ENCODE data around the gene ELOVL3.
A peak's percentile ranks its signal among the peaks of the same experiment; 100 is the strongest.
"Not testable (repeated sequence)": the region's sequence is repeated elsewhere in the genome, so short reads cannot be mapped to it uniquely, and the experiment has no call there.

The ELOVL3 gene

DNA sequence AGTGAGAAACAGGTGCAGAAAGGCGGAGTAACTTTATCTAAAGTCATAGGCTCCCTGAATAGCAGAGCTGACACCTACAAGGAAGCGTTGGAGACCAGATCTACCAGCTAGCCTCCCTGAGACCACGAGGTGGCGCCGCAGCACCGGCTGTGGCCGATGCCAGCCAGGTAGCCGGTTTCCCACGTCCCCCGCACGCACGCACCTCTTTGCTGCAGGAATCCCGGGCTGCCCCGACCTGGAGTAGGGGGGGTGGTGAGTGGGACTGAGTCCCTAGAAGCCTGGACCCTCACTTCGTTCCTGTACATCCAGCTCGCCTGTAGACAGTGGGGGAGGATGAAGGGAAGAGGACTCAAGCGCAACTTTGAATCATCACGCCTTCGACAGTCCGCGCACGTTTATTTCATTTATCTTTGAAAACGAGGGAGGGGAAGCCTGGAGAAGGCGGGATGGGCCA, 3.7 kb downstream of the ELOVL3 start:
- peak; percentile 49 for DNase-seq

DNA sequence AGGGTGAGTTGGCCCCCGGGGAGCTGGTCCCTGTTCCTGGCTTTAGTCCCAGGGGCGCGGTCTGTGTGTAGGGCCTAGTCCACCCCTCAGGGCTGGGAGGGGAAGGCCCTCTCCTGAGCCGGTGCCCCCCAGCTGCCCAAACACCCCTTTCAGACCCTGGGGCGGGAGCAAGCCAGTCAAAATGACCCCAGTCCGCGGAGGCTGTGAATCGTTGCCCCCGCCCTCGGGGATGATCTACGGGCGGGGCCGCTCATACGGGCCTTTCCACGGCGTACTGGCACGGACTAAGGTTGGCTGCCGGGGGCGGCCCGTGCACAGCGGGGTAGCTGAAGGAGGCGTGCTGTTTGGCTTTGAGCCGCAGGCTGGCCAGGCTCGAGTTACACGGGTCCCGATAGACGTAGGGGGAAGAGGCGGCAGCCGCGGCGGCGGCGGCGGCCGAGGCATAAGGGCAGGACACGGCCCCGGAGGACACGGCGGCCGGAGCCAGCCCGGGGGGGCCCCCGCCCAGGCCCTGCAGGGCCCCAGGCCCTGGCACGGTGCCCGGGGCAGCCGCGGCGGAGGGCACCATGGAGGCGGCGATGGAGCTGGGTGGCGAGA, 4.3 kb downstream of the ELOVL3 start:
- peak; percentile 31 for DNase-seq

DNA sequence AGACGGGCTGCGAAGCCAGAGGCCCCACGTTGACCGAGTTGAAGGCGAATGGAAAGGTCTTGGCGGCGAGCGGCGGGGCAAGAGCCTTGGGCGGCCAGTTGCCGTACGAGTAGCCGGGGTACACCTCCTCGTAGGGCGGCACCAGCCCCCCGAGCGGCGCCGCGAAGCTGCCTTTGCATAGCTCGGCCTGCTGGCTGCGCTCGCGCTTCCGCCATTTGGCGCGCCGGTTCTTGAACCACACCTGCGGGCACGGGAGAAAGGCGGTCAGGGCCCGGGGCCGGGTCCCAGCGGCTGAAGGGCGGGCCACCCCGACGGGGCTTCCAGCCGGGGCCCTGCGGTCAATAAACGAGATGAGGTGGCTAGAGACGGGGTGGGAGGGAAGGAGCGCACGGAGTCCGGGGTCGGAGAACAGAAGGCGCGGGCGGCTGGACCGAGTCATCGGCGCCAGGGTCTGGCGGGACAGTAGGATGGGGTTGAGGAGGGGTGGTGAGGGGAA, 4.8 kb downstream of the ELOVL3 start:
- no peak for DNase-seq

DNA sequence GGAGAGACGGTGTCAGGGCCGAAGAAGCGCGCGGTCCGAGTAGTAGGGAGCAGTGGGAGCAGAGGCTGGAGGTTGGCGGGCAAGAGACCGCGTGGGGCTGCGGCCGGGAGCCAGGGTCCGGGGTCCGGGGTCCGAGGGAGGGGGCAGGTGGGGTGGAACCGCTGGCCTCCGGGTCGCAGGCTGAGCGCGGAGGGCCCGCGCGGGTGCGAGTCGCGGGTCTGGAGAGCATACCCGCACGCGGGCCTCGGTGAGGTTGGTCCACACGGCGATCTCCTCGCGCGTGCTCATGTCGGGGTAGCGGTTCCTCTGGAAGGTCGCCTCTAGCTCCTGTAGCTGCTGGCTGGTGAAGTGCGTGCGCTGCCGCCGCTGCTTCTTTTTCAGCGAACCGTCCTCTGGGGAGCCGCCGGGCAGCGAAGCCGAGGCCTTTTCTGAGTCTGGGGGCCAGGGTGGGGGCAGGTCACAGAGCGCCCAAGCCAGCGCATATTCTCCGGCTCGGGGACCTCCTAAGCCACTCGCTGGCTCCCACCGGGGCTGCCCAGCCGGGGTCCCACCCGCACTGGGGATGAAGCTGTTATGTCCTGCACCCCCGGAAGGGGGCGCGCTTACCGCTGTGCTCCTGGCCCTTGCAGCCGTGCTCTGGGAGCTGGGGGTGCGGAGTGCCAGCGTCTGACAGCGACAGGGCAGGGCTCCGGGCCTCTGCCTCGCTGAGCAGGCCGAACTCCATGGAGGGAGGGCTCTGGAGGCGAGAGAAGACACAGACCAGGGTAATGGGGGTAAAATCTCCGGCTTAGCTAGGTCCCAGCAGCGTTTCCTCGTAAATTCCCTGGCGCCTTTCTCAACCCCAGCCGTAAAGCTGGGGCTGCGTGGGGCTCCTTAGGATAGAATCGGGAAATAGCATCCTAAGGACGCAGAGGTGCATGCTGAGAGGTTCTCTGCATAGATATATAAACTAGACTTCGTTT, 5.5 kb downstream of the ELOVL3 start:
- no peak for DNase-seq

DNA sequence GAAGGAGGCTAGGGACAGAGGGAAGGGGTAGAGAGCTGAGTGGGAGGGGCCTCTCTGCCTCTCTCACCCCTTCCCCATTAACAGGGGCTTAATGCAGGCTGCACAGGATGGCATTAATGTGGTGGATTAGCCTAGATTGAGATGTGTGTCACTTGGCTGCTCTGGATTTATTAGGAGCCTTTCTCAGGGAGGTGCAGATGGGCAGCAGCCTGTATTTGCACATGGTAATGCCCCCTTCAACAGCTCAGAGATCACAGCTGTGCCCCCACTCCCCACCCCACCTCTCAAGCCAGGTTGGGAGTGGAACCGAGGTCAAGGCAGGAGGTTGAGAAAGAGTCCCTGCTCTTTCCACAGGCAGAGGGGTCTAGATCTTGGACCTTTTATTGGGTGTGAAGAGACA, 7.9 kb downstream of the ELOVL3 start:
- DNase-seq = no peak

DNA sequence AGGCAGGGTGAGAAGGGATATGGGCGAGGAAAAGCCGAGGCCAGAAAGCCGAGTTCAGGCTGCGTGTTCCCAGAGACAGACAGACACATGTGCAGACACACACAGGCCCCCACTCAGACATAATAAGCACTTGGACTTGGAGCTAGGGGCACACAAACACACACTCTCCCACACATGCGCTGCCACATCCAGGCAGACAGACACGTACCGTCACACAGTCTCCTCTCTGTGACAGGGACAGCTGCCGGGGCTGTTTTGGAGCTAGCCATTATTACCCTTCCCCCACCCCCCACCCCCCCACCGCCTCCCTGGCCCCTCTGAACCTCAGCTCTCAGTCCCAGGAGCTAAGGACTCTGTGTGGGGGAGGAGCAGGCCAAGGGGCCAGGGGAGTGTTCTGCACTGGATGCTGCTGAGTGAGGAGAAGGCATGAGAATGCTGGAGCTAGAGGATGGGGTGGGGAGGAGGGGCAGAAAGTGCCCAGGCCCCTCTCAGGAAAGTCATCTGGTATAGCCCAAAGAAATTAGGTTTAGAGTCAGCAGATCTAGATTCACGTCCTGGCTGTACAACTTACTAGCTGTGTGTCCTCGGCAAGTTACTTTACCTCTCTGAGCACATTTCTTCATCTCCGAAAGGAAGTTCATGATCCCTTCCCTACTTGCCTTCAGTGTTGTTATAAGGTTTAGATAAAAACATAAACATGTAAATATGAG, 8.9 kb downstream of the ELOVL3 start:
- DNase-seq = no peak

DNA sequence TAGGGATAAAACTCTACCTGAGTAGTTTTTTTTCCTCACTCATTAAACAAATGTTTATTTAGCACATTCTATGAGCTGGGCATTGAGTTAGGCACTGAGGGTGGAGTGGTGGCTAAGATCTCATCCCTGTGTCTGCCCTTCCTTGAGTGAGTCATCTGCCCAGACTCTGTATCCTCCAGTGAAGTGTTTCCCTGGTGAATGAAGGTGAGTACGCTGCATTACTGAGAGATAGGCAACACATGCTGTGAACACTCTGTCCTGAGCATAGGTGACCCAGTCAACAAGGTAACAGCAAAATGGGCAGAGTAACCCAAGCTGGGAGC, 9.5 kb downstream of the ELOVL3 start:
- DNase-seq = no peak

DNA sequence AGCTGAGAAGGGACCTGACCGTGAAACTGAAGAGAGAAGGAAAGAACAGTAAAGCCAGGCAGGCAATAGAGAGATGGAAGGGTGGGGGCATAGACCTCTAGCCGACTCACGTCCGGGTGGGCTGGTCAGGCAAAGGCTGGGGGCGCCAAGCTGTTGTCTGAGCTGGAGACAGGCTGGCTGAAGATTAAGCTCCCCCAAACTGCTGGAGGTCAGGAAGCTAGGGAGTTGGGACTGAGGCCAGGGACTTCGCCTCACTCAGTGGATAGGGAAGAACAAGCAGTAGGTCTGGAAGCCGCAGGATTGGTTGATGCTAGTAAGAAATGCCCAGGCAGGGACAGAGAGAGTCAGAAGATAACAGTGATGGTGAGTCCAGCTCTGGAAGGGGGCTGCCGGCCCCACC, 9.9 kb downstream of the ELOVL3 start:
- no peak for DNase-seq

DNA sequence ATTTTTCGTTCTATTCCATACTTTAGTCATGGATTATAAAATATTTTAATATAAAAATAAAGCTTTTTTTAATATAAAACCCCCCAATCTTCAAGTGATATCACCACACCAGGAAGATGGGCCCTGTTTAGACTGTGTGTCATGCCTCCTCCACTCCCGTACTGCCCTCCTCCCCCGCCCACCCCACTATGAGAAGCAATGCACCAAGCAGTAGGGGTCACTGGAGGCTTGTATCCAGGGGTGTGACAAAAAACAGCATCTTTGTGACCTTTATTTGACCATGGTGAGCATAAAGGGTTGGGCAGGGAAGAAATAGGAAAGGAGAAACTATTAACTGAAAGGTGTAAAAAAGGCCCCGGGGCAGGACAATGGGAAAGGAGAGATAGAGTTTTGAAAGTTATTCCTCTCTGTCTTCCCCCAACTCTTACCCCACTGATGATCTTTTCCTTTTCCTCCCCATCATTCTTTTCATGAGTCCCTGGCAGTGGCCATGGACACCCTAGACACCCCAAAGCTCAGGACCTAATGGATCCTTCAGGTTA, 11.7 kb downstream of the ELOVL3 start:
- no peak for DNase-seq

DNA sequence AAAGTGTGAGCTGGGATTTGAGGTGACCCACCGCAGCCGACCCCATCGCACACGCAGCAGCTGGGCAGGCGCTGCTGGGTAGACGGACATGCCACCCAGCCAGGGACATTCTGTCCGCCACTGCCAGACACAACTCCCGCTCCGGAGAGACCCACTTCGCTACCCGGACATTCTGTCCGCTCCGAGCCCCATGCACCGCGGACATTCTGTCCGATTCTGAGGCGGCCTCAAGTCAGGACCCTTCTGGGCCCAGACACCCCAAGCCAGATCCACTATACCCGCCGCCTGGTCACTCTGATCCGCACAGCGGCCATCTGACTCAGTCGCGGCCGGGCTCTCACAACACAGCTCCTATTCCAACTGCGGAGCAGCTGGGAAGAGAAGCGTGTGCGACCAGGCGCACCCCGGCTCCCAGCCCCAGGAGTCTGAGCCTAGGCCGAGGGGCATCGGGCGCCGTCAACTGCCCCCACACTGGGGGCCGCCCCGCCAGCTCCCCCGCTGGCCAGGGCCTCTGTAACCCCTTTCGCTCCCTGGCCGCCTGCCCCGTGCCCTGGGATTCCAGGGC, 14.4 kb downstream of the ELOVL3 start:
- no peak for DNase-seq

DNA sequence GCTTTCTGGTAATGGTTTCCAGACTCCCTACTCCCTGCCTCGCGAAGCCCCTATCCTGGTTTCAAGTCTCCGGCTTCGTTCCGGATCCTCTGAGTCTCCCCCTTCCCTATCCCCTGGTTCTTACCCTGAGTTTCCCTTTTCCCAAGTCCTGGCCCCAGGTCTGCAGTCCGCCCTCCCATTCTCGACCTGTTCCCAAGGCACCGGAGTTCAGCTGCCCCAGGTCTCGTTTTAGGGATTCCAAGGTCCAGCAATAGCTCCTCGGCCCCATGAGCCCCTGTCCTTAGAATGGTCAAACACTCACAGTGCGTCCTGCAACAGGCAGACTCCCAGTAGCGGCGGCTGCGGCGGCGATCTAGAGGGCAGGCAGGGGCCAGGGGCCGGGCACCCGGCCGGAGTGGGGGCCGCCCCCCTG, 14.9 kb downstream of the ELOVL3 start:
- no peak for DNase-seq

DNA sequence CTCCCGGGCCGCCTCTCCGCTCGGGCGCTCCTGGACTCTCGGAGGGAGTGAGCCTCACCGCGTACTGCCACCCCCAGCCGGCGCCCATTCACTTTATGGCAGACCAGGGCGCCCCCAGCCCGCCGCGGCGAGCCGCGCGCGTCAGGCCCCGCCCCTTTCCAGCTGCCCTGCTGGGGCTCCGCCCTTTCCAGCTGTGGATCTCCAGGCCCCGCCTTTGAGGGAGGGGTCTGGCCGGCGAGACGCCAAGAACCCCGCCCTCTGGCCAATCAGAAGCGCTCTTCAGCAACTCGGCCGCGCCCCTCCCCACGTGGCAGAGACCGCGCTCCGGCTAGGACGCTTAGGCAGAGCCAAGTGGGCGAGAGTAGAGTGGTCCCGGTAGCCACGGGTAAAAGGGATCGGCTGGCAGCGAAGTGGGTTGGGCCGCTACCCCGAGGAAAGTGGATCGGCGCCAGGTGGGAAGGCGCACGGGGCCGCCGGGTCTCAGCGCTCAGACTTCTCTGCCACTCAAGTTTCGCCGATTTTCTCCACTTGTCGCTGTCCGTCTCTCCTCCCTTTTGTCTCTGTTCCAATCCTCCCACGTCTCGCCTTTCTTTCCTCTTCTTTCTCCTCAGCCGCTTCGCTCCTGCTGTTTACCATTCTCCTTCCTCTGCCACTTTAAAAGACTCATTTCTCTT, 15.5 kb downstream of the ELOVL3 start, which contains the start of gene PITX3:
Gene PITX3 (minus strand): TSS at position 69 of the 674 bp plus-strand sequence. CDS start 9,432 bp downstream, outside the sequence.
- peak; percentile 64 for DNase-seq

DNA sequence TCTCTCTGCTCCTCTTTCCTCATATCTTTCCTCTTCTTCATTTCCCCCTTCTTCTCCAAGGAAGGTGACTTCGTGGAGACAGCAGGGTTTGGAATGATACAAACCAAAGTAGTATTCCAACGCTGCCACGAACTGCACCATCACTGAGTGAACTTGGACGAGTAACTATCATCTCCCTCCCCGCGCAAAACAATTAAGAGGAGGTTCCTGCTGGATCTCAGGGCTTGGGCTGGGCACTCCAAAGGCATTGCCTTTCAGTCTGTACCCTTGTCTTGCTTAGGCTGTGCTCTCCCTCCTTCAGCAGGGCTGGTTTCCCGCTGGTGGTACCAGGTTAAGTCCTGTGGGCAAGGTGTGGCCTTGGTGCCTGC, 16.0 kb downstream of the ELOVL3 start:
- no peak for DNase-seq

DNA sequence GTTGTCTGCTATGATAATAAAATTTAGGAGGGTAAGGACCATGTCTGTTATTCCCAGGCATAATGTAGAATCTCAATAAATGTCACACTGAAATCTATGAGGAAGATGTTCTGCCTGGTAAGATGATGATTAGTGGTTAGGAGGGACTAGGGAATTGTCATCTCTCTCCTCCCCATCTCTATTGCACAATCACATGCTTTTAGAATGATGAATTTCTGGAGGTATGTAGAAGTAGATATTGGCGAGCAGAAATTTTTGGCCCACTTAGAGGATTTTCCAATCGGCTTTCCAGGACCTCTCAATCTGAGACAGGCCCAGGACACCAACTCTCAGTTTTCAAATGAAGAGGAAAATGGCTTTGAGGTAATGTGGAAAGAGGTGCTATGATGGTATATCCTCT, 17.2 kb downstream of the ELOVL3 start:
- DNase-seq = no peak

DNA sequence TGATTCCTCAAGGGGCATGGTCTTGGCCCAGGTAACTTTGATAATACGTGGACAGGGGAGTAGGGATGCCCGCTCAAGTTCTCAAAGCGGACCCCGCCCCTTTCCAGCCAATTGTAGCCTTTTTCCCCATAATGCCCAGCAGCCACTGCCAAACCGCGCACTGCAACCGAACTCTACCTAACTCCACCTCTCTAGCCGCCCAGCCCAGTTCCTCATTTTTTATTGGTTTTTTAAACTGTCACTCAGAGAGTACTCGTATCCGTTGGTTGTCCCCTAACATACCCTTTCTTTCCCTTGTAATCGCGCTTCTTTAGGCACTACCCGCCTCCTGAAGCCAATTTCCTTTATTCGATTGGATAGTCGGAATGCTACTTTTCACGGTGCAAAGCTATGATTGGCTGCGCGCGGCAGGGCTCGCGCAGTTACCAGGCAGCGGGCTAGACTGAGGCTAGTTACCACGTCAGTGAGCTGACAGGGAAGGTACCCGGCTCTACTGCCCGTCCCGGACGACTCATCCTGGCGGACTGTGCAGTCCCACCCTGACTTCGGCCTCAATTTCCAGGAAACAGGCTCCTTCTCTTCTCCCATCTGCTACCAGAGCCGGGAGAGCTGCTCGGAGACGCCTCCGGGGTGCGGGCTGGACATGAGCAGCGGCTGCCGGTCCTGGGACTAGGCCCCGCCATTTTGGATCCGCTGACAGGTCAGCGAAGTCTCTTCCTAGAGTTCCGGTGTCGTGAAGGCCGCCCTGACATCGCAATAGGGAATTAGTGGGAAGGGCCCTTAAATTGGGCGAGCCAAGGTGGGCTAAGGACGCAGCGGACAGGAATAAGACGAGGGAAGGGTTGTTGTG, 19.2 kb downstream of the ELOVL3 start, which contains the start of gene GBF1:
Gene GBF1 (plus strand): TSS at position 451 of the 850 bp plus-strand sequence. CDS start 13,407 bp downstream, outside the sequence.
- DNase-seq = peak; percentile 95

DNA sequence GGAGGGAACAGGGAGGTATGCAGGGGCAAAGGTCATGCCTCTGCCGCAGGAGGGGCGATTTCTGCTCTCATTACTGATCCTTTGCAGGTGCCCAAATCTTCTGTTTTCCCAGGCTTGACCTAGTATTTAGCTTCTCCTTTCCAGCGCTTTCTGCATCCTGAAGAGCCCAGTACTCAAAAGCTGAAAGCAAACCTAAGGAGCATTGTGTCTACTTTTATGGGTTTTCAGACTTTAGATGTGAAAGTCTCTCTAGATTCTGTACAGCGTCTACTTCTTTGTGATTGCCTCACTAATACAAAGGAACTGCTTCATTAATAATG, 19.8 kb downstream of the ELOVL3 start:
- DNase-seq = no peak

DNA sequence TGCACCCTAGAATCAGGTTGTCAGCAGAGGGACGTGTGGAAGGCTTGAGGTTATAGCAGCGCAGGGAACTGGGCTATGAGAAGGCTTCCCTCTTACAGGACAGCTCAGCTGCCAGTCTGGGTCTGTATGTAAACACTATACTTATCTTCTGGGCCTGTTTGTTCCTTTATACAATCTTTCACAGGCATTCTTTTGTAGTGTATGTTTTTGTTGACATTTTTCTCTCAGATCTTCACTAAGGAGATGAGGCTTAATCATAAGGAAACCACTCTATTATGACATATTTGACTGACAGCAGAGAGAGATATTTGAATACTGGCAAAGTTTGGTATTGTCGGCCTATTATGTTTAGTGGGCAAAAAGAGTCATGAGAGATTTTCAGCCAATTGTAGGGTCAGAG, 20.2 kb downstream of the ELOVL3 start:
- DNase-seq = no peak

DNA sequence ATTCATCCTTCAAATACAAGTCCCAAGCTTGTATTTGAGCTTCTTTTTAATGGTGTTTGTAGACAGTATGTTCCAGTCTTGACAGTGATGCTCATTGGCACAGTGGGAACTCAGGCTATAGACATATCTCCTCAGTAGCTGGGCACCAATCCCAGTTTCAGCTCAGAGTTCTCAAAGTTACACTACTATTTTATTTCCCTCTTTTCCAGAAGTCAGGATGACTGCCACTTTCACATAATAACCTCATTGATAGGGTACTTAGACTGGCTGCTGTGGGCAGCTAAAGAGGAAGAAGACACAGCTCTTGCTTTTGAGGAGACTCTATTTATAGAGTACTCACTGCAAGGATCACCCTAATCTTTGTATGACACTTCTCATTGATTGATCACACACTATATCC, 21.6 kb downstream of the ELOVL3 start:
- DNase-seq = no peak

DNA sequence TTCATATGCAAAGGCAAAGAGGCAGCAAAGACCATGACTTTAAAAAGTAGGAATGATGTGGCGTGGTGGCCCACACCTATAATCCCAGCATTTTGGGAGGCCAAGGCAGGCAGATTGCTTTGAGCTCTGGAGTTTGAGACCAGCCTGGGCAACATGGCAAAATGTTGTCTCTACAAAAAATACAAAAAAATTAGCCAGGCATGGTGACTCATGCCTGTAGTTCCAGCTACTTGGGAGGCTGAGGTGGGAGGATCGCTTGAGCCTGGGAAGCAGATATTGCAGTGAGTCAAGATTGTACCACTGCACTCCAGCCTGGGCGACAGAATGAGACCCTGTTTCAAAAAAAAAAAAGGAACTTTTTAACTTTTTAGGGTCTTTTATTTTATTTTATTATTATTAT, 26.4 kb downstream of the ELOVL3 start:
- DNase-seq = not testable (repeated sequence)

DNA sequence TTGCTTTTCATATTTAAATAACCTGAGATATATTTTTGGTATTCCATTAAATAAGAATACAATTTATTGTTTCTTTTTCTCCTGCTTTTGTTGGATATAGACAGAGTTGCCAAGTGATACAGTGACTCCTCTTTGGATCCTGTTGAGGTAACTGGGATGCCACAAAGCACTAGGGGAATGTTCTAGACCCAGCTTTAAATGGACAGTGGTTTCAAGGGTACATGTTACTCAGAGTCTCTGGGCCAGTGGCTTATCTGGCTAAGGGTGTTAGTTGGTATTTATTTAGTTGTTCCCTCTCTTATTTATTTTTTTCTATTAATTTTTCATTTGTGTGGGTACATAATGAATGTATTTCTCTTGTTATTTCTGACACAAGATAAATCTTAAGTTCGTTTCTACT, 28.3 kb downstream of the ELOVL3 start:
- no peak for DNase-seq

DNA sequence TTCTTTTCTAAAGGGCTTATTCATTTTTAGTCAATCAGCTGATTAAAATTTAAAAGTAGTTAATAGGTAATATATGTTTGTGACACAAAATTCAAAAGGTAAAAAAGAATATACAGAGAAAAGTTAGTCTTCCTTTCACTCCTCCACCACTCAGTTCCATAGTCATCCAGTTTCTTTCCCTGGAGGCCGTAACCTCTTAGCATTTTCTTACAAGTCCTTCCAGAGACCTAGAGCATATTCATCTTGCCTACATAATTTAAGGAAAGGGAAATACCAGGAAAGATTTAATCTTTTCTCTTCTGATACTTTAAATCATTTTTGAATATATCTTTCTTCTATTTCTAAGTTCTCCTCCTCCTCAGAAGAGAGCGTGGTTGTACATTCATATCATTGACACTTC, 29.3 kb downstream of the ELOVL3 start:
- no peak for DNase-seq

Measured in NCI-H2029 (cell line).